Measurements from ENCODE around the gene TRHDE.

GRCh38 chr12:72272731-72273498, 745 bp downstream of the TRHDE start:
- TF ChIP-seq POLR2A (IDR thresholded peaks at IDR 0.05; ENCODE audit: extremely low read depth, insufficient read length) (no peak), CTCF (IDR thresholded peaks at IDR 0.05; ENCODE audit: low read depth, low read length) (no peak)

Data from NB4 (cell line).